DMS79 (cell line): Measurements from ENCODE around the gene SPINK1.
"Not testable (repeated sequence)": the region's sequence is repeated elsewhere in the genome, so short reads cannot be mapped to it uniquely, and the experiment has no call there.

Experiments used
- DNase-seq: peaks from one replicate; lab custom pipeline; 2025; lab: John Stamatoyannopoulos, UW

SPINK1 gene

GRCh38 chr5:147831465-147831864 lies at the start of gene SPINK1:
Gene SPINK1, minus strand, starts transcription at chr5:147831671. Its CDS starts 94 bp downstream, at chr5:147831577.
- no peak for DNase-seq

- DNase-seq, result no peak
Observed at GRCh38 chr5:147880487-147880886, 49.0 kb upstream of the SPINK1 start.

GRCh38 chr5:147879784-147880183 lies 48.3 kb upstream of the SPINK1 start:
- no peak for DNase-seq

- no peak for DNase-seq
Observed at GRCh38 chr5:147878066-147878759, 46.7 kb upstream of the SPINK1 start, which contains the start of gene SCGB3A2. Gene SCGB3A2, plus strand, starts transcription at chr5:147878711. Its CDS starts 93 bp downstream, at chr5:147878804.

- DNase-seq, result no peak
Observed at GRCh38 chr5:147876626-147877025, 45.2 kb upstream of the SPINK1 start.

- DNase-seq, result no peak
Observed at GRCh38 chr5:147876141-147876540, 44.7 kb upstream of the SPINK1 start.

- no peak for DNase-seq
Observed at GRCh38 chr5:147874910-147875367, 43.5 kb upstream of the SPINK1 start.

GRCh38 chr5:147874118-147874875 lies 42.8 kb upstream of the SPINK1 start:
- not testable (repeated sequence) for DNase-seq

- DNase-seq, result not testable (repeated sequence)
Observed at GRCh38 chr5:147872744-147873435, 41.4 kb upstream of the SPINK1 start.

- not testable (repeated sequence) for DNase-seq
Observed at GRCh38 chr5:147871980-147872549, 40.6 kb upstream of the SPINK1 start.

- not testable (repeated sequence) for DNase-seq
Observed at GRCh38 chr5:147869892-147870291, 38.4 kb upstream of the SPINK1 start.

- DNase-seq, result no peak
Observed at GRCh38 chr5:147869112-147869511, 37.6 kb upstream of the SPINK1 start.

GRCh38 chr5:147863454-147864158 lies 32.1 kb upstream of the SPINK1 start:
- no peak for DNase-seq

GRCh38 chr5:147860641-147861025 lies 29.2 kb upstream of the SPINK1 start:
- DNase-seq, result no peak

GRCh38 chr5:147859962-147860640 lies 28.6 kb upstream of the SPINK1 start:
- no peak for DNase-seq

GRCh38 chr5:147858565-147858964 lies 27.1 kb upstream of the SPINK1 start:
- DNase-seq, result no peak

GRCh38 chr5:147857302-147858129 lies 26.0 kb upstream of the SPINK1 start:
- DNase-seq, result no peak

- DNase-seq, result no peak
Observed at GRCh38 chr5:147856801-147857200, 25.3 kb upstream of the SPINK1 start.

- DNase-seq, result no peak
Observed at GRCh38 chr5:147855774-147856069, 24.3 kb upstream of the SPINK1 start.
